ENCODE data around the gene RAD51B. TPM values are rescaled to one million over a fixed set of nuclear protein-coding genes. Genes with fewer than 3 reads are reported as not detected.

The RAD51B gene
- total and polyA plus RNA-seq, 9 donors = 21.6 to 70.1 (median 35.1) TPM

- no peaks in the 10 kb centered on the region for H3K4me1 ChIP-seq (ENCODE audit: insufficient read depth)
- no peak for DNase-seq
- no peak overlapping the region for H3K4me3 ChIP-seq
- intact Hi-C loops (cut with DNase I) = no loop called here
- H3K27me3 ChIP-seq = no peaks in the 10 kb centered on the region
- no peaks in the 10 kb centered on the region for H3K9me3 ChIP-seq
- H3K36me3 ChIP-seq = no peaks in the 10 kb centered on the region
- 52 to 64% (median 61%) methylated on average over 8 of the region's 8 CpGs for WGBS, 3 donors
- H3K27ac ChIP-seq = no peak overlapping the region
- TF ChIP-seq POLR2A (IDR thresholded peaks at IDR 0.05) (no peak), EP300 (IDR thresholded peaks at IDR 0.05) (no peak)
- TF ChIP-seq, protein P1, sequence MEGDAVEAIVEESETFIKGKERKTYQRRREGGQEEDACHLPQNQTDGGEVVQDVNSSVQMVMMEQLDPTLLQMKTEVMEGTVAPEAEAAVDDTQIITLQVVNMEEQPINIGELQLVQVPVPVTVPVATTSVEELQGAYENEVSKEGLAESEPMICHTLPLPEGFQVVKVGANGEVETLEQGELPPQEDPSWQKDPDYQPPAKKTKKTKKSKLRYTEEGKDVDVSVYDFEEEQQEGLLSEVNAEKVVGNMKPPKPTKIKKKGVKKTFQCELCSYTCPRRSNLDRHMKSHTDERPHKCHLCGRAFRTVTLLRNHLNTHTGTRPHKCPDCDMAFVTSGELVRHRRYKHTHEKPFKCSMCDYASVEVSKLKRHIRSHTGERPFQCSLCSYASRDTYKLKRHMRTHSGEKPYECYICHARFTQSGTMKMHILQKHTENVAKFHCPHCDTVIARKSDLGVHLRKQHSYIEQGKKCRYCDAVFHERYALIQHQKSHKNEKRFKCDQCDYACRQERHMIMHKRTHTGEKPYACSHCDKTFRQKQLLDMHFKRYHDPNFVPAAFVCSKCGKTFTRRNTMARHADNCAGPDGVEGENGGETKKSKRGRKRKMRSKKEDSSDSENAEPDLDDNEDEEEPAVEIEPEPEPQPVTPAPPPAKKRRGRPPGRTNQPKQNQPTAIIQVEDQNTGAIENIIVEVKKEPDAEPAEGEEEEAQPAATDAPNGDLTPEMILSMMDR (IDR thresholded peaks at IDR 0.05) = no peak
Observed at GRCh38 chr14:68349900-68350629, 530.5 kb downstream of the RAD51B start.

DNA sequence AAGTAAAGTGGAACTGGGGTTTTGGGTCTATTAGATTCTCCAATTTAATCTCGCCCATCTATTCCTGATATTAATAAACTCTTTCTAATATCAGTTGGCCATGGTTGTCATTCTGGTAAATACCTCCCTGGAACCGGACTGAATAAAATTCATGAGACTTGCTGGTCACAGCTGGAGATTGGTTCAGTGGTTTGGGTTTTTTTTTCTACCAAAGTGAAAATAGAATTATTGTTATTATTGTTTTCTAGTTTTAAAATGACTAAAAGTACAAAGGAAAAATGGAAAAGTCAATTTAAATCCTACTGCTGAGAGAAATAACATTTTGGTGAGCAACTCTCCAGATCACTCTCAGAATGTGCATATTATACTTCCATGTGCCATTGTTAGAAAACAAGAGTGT, 535.8 kb downstream of the RAD51B start:
- TF ChIP-seq, protein P1 (IDR thresholded peaks at IDR 0.05) = no peak
- TF ChIP-seq POLR2A (IDR thresholded peaks at IDR 0.05) = no peak
- no peak for TF ChIP-seq EP300 (IDR thresholded peaks at IDR 0.05)
- 96 to 98% (median 97%) methylated on average over 2 of the region's 2 CpGs for WGBS, 3 donors

GRCh38 chr14:68357777-68358176, 538.2 kb downstream of the RAD51B start:
- DNase-seq = no peak
- Histone ChIP-seq H3K4me1 (ENCODE audit: insufficient read depth) (peaks cover 18% of the 10 kb centered on the region), H3K4me3 (no peak overlapping the region), H3K27ac (no peak overlapping the region), H3K9me3 (no peaks in the 10 kb centered on the region), H3K27me3 (no peaks in the 10 kb centered on the region), H3K36me3 (no peaks in the 10 kb centered on the region)
- 6 to 11% (median 11%) methylated on average over 1 of the region's 1 CpG for whole genome bisulfite sequencing, 3 donors
- TF ChIP-seq EP300 (IDR thresholded peaks at IDR 0.05) (no peak), POLR2A (IDR thresholded peaks at IDR 0.05) (no peak)
- TF ChIP-seq, protein P1 (IDR thresholded peaks at IDR 0.05) = no peak
- intact Hi-C loops (cut with DNase I) = no loop called here

More for the DNA sequence above, 535.8 kb downstream of the RAD51B start:
- Histone ChIP-seq H3K4me1 (ENCODE audit: insufficient read depth) (peaks cover 14% of the 10 kb centered on the region), H3K27me3 (no peaks in the 10 kb centered on the region), H3K4me3 (no peak overlapping the region), H3K27ac (no peak overlapping the region), H3K36me3 (no peaks in the 10 kb centered on the region), H3K9me3 (no peaks in the 10 kb centered on the region)
- DNase-seq = no peak
- intact Hi-C loops (cut with DNase I) = no loop called here

DNA sequence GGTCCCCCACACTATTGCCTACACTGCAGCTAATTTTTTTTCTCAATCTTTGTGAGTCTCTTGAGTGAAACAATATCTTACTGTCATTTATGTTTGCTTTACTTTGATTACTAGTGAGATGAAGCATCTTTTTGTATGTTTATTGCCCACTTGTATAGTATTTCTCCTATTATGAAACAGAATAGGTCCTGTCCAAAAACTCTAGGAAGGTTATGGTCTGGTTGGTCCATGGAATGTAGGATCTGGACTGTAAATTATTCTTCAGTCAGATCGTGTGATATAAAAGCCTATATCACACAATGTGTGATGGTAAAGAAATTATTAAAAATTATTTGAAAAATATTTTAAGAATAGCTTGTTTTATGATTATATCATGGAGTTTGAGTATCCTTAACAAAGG, 538.9 kb downstream of the RAD51B start:
- no peaks in the 10 kb centered on the region for H3K36me3 ChIP-seq
- 80 to 85% (median 82%) methylated on average over 1 of the region's 1 CpG for WGBS, 3 donors
- H3K27ac ChIP-seq = peak overlapping the region in 1 of 2 donors; percentile 79
- no peaks in the 10 kb centered on the region for H3K9me3 ChIP-seq
- no peak for DNase-seq
- H3K4me1 ChIP-seq (ENCODE audit: insufficient read depth) = peaks cover 18% of the 10 kb centered on the region
- intact Hi-C loops (cut with DNase I) = no loop called here
- no peak overlapping the region for H3K4me3 ChIP-seq
- TF ChIP-seq, protein P1 (IDR thresholded peaks at IDR 0.05) = no peak
- TF ChIP-seq POLR2A (IDR thresholded peaks at IDR 0.05) (no peak), EP300 (IDR thresholded peaks at IDR 0.05) (no peak)
- H3K27me3 ChIP-seq = no peaks in the 10 kb centered on the region

Data from ovary (tissue), 9 donors.